ENCODE measurements around the gene PPP1R14B.
A peak's percentile ranks its signal among the peaks of the same experiment; 100 is the strongest.

The PPP1R14B gene

DNA sequence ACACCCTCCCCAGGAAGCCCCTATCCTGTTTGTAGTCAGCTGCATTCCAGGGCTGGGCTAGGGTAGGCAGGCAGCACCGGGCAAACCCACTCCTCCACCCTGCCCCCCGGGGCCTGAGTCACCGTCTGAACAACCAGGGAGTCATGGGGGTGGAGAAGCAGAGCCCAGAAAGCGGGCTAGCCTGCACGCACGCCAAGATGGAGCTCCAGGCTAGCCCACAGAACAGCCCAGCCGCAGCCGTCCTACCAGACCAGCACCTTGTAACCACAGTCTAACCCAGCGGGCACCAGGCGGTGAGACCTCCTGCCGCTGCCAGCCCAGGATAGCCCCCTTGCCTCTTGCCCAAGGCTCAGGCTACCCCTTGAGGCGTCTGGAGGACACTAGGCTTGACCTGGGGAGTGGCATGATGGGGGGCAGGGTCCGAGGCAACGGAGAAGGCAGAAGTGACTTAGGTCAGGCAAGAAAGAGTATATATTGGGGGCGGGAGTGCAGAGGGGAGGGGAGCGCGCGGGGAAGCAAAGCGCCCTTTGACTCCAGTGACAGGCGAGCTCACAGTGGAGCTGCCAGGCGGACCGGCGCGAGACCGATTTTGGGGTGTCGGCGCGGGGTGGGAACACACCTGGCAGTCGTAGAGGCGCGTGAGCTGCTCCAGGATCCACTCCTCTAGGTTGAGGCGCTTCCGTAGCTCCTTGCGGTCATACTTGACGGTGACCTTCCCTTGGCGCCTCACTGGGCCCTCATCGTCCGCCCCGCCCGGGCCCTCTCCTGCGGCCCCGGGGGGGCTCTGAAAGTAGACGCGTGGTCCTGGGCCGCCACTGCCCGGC is 734 bp downstream of the PPP1R14B start:
- H3K4me1 Mint-ChIP-seq, result peaks cover 68% of the 10 kb centered on the region

DNA sequence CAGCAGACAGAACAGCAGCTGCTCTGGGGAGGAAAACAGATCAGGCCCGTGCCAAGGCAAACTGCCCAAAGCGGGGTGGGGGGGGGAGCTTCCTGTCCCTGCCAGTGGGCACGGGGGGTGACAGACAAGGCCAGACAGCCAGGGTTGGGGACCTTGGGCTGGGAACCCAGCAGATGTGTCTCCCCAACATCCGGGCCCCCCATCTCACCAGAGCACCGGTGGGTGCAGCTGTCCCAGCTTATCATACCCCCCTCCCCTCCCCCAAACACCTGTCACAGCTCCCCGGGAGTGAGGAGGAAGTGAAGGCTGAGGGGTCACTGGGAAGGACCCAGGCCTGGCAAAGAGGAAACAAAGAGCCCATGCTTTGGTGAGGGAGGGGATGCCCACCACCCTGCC is 1.3 kb downstream of the PPP1R14B start:
- peak overlapping the region; percentile 48 to 96 for H3K27ac Mint-ChIP-seq
- no peak for DNase-seq
- ATAC-seq, result no peak
- peaks cover 65% of the 10 kb centered on the region for H3K4me1 Mint-ChIP-seq
- no peaks in the 10 kb centered on the region for H3K27me3 Mint-ChIP-seq
- H3K4me3 Mint-ChIP-seq, result peak overlapping the region; percentile 95 to 96
- H3K9me3 Mint-ChIP-seq, result no peaks in the 10 kb centered on the region

More for the DNA sequence above, 734 bp downstream of the PPP1R14B start:
- Mint-ChIP-seq H3K27me3 (no peaks in the 10 kb centered on the region), H3K4me3 (peak overlapping the region; percentile 95 to 96), H3K9me3 (no peaks in the 10 kb centered on the region), H3K27ac (peak overlapping the region; percentile 95 to 96)
- DNase-seq, result peak; percentile 48 to 80
- ATAC-seq, result peak; percentile 33

DNA sequence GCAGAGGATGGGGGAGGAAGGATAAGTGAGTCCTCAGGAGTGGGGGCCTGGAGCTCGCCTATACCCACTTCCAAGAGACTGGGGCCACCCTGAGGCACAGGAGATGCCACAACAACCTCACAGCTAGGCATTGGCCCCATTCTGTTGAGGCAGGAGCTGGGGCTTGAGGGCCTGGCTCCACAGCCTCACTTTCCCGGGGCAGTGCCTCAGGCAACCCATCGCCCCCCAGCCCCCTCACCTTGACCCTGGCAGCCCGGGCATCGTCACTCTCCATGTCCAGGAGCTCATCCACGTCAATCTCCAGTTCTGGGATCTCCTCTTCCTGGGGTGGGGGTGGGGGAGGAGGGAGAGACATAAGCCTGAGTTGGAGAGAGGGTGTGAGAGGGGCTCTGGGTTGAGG is 1.8 kb downstream of the PPP1R14B start:
- ATAC-seq (no peak), DNase-seq (no peak)
- Mint-ChIP-seq H3K4me1 (peaks cover 65% of the 10 kb centered on the region), H3K27ac (peak overlapping the region; percentile 42 to 96), H3K27me3 (no peaks in the 10 kb centered on the region), H3K9me3 (no peaks in the 10 kb centered on the region), H3K4me3 (peak overlapping the region; percentile 95 to 96)

DNA sequence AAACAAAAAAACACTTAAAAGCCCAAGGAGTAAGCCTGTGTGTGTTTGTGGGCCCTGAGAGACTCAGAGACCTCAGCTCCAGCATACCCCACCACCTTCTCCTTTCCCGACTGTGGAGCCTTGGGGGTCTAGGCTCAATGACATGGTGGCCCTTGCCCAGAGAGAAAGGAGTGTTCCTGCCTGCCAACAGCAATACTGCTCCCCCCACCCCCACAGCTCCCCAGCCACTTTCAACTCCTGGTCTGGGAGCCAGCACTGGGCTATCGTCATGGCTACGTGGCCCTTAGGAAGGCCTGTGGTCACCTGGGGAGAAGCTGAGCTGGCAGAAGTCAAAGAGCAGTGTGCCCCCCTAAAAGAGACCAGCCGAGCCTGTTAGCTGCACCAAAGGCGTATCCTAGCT is 2.6 kb downstream of the PPP1R14B start:
- no peak for DNase-seq
- Mint-ChIP-seq H3K27ac (peak overlapping the region; percentile 57 to 88), H3K27me3 (no peaks in the 10 kb centered on the region), H3K9me3 (no peaks in the 10 kb centered on the region), H3K4me3 (peak overlapping the region in 1 of 2 donors; percentile 21), H3K4me1 (peaks cover 64% of the 10 kb centered on the region)
- no peak for ATAC-seq

DNA sequence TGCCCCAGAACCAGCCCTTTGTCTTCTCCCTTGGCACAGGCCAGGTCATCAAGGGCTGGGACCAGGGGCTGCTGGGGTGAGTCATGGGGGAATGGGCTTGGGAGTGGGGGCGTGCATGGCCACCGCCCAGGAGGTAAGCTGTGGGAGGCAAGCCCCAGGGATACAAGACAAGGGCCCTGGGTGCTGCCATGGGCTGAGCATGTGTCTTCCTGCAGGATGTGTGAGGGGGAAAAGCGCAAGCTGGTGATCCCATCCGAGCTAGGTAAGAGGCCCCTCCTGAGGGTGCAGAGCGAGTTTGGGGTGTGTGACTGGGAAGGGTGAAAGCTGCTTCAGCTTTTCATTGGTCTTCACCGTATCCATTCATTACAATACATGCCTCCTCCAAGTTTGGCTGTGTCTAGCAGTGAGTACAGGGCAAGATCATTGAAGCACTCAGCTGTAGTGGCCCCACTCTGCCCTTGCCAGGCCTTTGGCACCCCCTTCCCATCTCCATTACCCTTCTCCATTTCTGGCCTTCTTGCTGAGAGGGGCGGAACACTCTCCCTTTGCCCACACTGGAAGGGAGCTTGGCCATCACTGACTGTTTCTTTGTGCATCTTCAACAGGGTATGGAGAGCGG is 3.4 kb downstream of the PPP1R14B start:
- no peaks in the 10 kb centered on the region for H3K9me3 Mint-ChIP-seq
- H3K27ac Mint-ChIP-seq, result no peak overlapping the region
- peak overlapping the region; percentile 13 to 93 for H3K4me3 Mint-ChIP-seq
- no peak for DNase-seq
- no peaks in the 10 kb centered on the region for H3K27me3 Mint-ChIP-seq
- no peak for ATAC-seq
- H3K4me1 Mint-ChIP-seq, result peaks cover 71% of the 10 kb centered on the region

DNA sequence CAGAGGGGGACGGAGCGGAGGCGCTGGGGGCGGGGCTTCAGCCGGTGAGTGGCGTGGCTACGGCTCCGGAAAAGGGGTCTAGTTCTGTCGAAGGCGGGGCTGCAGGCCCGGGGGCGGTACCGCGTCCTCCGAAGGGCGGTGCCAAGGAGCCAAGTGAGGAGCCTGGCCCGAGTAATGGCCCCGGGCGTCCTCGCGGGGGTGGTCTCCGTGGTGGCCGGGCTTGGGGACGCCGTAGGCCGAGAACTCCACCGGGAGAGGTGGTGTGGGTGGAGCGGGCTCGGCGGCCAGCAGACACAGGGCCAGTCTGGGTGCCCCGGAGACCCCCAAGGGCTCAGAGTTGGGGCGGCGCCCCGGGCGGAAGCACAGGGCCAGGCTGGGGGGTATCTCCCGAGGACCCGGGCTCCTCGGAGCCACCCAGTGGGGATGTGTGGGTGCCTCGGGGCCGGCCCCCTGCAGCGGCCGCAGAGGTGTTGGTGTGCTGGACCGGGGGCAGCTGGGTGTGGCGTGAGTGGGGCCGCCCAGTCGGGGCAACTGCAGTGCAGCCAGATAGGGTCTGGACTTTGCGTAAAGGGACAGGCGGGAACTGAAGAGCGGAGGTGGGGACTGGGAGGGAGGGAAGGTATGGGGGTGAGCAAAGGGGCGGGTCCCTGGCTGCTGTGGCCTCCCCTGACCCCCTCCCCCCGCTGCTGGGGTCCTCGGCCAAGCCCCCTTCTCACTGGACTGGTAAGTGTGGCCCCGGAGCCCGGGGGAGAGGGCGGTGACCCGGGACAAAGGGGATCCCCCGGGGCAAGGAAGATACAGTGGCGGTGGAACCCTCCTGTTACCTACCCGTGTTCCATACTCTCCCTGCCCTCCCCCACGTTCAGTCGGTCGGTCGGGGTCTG is 5.0 kb downstream of the PPP1R14B start:
- peak overlapping the region; percentile 82 to 93 for H3K4me3 Mint-ChIP-seq
- H3K4me1 Mint-ChIP-seq, result peaks cover 71% of the 10 kb centered on the region
- no peaks in the 10 kb centered on the region for H3K9me3 Mint-ChIP-seq
- no peaks in the 10 kb centered on the region for H3K27me3 Mint-ChIP-seq
- H3K27ac Mint-ChIP-seq, result peak overlapping the region; percentile 92 to 97
- ATAC-seq, result peak; percentile 31
- DNase-seq, result peak in 1 of 2 donors; percentile 52

DNA sequence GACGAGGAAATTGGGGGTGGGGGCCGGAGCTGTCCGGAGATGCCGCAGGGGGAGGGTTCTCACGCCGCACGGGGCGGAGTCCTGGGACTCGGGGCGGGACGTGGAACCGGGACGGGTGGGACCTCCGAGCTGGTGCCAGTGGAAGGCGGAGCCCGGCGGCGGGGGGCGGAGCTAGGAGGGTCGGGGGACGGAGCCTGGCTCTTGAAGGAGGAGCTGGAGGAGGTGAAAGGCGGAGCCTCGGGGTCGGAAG is 5.6 kb downstream of the PPP1R14B start:
- Mint-ChIP-seq H3K4me3 (peak overlapping the region; percentile 82 to 93), H3K27ac (peak overlapping the region; percentile 92 to 97), H3K27me3 (no peaks in the 10 kb centered on the region), H3K4me1 (peaks cover 73% of the 10 kb centered on the region), H3K9me3 (no peaks in the 10 kb centered on the region)
- DNase-seq (peak; percentile 100), ATAC-seq (peak; percentile 82)

DNA sequence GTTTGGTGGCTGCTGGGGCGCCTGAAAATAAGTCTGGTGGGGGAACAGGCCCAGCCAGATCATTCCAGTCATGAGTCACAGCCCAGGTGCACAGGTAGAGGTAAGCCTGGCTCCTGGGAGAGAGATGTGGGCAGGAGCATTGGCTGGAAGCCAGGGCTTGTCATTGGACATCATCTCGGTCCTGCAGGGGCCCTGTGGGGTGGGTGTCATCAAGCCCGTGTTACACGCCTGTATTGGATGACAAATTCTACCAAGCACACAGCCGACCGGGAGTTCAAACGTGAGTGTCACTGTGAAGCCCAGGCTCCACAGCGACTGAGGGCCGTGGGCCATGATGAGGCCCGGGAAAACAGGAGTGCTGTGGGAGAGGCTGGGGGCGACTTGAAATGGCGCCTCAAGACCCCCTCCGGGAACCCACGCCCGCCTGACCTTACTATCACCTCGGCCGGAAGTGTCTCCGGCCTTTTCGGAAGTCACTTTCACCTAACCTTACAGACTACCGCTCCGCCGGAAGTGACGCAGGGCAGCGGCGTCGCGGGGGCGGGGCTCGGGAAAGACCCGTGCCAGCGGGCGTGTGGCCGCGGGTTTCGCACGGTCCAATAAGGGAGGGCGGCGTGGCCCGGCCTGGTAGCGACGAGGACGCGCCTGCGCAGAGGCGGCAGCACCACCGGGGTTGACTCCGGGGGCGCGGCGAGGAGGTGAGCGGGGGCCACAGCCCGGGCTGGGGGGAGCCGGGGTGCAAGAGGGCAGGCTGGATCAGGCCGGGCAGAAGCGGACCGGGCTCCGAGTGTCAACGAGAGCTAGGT is 6.1 kb downstream of the PPP1R14B start, which contains the start of gene FKBP2:
FKBP2 (plus strand) TSS at position 661 of the 806 bp plus-strand sequence. CDS start 1,293 bp downstream, outside the sequence.
- peak; percentile 71 for ATAC-seq
- no peaks in the 10 kb centered on the region for H3K27me3 Mint-ChIP-seq
- peaks cover 78% of the 10 kb centered on the region for H3K4me1 Mint-ChIP-seq
- peak within 1 kb of the TSS; percentile 92 to 97 for H3K27ac Mint-ChIP-seq
- no peaks in the 10 kb centered on the region for H3K9me3 Mint-ChIP-seq
- DNase-seq, result peak; percentile 99
- peak within 1 kb of the TSS; percentile 82 to 93 for H3K4me3 Mint-ChIP-seq

DNA sequence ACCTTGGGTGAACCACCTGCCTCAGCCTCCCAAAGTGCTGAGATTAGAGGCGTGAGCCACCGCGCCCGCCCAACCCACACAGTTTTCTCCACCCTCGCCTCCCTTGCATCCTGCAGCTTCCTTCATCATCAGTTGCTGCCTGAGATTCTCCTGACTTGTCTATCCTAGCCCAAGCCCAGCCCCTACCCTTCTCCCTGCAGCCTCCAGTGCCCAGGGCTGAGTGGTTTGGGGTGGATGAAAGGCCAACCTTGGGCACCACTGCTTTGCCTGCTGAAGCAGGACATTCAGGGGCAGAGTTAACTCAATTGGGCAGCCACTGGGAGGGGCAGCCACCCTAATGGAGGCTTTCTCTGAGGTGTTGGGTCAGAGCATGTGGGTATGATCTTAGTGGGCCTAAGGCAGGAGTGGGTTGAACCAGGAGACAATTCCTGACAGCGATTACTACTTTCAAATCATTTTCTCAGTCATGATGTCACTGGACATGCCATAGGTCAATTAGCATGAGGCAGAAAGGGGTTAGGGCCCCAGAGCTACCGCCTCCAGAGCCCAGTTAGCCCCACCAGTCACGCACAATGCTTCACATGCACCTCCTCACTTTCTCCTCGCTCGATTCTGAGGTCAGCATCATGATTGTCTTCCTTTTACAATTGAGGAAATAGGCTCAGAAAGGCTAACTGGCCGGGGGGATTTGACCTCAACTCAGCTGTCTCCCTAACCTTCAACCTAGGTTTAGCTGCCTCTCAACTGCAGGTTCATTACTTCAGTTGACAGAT is 6.9 kb downstream of the PPP1R14B start:
- H3K27me3 Mint-ChIP-seq, result no peaks in the 10 kb centered on the region
- peaks cover 81% of the 10 kb centered on the region for H3K4me1 Mint-ChIP-seq
- no peaks in the 10 kb centered on the region for H3K9me3 Mint-ChIP-seq
- DNase-seq (peak in 1 of 2 donors; percentile 56), ATAC-seq (no peak)
- peak overlapping the region; percentile 92 to 97 for H3K27ac Mint-ChIP-seq
- H3K4me3 Mint-ChIP-seq, result peak overlapping the region; percentile 82 to 93

DNA sequence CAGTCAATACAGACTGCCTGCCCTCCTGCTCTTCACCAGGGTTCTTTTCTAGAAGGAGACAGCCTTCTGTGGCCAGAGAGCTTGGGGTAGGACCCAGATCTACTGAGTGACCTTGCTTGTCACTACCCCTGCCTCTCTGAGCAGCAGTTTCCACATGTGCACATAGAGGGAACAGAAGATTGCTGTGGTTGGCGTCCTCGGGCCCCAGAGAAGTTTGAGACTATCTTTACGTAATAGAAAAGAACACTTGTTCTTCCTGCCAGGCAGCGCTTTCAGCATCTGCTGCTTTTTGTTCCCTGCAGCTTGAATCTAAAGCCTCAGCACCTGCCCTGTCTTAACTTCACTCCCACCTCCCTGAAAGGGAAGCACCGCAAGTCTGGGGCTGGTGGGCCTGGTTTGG is 7.7 kb downstream of the PPP1R14B start:
- ATAC-seq (no peak), DNase-seq (no peak)
- no peaks in the 10 kb centered on the region for H3K27me3 Mint-ChIP-seq
- H3K9me3 Mint-ChIP-seq, result no peaks in the 10 kb centered on the region
- peaks cover 76% of the 10 kb centered on the region for H3K4me1 Mint-ChIP-seq
- H3K27ac Mint-ChIP-seq, result peak overlapping the region in 1 of 2 donors; percentile 3
- H3K4me3 Mint-ChIP-seq, result no peak overlapping the region

DNA sequence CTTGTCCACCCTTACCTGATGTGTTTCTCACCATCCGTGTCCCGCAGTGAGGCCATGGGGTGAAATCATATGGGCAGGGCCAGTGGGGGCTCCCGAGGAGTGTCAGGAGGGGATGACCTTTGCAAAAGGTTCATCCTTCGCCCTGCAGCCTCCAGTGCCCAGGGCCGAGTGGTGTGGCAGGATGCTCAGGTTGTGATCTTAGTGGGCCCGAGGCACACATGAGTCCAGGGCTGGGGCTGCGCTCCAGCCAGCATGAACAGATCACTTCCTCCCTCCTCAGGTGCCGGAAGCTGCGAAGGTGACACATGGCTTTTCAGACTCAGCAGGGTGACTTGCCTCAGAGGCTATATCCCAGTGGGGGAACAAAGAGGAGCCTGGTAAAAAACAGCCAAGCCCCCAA is 8.7 kb downstream of the PPP1R14B start:
- peaks cover 76% of the 10 kb centered on the region for H3K4me1 Mint-ChIP-seq

DNA sequence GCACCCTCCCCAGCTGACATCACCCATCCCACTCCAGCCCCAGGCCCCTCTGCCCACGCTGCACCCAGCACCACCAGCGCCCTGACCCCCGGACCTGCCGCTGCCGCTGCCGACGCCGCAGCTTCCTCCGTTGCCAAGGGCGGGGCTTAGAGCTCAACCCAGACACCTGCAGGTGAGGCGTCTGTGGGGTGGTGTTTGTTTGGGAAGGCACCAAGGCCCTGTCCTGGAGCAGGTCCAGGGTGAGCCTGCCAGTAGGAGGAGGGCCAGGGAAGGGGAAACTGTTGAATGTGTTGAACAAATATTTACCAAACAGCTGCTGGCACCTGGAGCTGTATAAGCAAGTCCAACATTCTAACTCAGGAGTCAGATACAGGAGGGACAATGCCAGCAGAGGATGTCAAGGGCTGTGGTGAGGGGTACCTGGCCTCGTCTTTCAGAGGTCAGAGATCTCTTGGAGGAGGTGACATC is 9.2 kb downstream of the PPP1R14B start:
- ATAC-seq, result no peak
- H3K4me1 Mint-ChIP-seq, result peaks cover 76% of the 10 kb centered on the region
- H3K27ac Mint-ChIP-seq, result no peak overlapping the region
- H3K4me3 Mint-ChIP-seq, result no peak overlapping the region
- no peak for DNase-seq
- no peaks in the 10 kb centered on the region for H3K9me3 Mint-ChIP-seq
- H3K27me3 Mint-ChIP-seq, result no peaks in the 10 kb centered on the region

More for the DNA sequence above, 8.7 kb downstream of the PPP1R14B start:
- Mint-ChIP-seq H3K27me3 (no peaks in the 10 kb centered on the region), H3K9me3 (no peaks in the 10 kb centered on the region), H3K4me3 (no peak overlapping the region), H3K27ac (no peak overlapping the region)
- no peak for ATAC-seq
- no peak for DNase-seq

DNA sequence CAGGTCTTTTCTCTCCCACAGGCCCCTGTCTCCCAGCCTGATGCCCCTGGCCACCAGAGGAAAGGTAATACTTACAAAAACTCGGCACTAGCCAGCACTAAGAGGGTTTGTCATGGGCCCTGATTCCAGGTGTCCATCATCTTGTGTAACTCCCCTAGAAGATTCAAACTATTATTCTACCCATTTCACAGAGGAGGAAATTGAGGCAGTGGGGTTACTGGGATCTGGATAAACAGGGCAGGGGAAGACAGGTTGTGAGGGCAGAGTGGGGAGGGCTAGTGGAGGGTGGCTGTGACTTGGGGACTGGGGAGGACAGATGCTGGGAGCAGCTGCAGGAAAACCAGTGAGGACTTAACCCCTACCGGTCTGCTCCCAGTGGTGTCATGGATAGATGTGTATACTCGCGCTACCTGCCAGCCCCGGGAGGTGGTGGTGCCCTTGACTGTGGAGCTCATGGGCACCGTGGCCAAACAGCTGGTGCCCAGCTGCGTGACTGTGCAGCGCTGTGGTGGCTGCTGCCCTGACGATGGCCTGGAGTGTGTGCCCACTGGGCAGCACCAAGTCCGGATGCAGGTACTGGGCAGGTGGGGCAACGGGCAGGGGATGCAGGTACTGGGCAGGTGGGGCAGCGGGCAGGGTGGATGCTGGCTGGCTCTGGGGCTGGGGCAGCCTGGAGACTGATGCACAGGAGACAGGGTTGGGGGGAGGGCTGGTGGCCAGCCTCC is 11.1 kb downstream of the PPP1R14B start:
- Mint-ChIP-seq H3K27ac (peak overlapping the region; percentile 26 to 77), H3K27me3 (no peaks in the 10 kb centered on the region), H3K4me3 (peak overlapping the region; percentile 90 to 96), H3K4me1 (peaks cover 87% of the 10 kb centered on the region), H3K9me3 (no peaks in the 10 kb centered on the region)
- DNase-seq (no peak), ATAC-seq (no peak)

Measured in stimulated activated naive CD8-positive, alpha-beta T cell treated with anti-CD3 and anti-CD28 coated beads, Interleukin-15, amount 100 ng/mL, for 72 hours (primary cell).